22Rv1 (cell line): ENCODE results near the gene PRR19.

Experiments used
- CTCF ChIP-seq: fragments of 450-650 bp; IDR thresholded peaks from 2 replicates; pipeline ENCODE4 v1.5.1; 2017; ENCODE audit warnings: mild to moderate bottlenecking
- ZFX ChIP-seq: fragments of 450-650 bp; IDR thresholded peaks from 2 replicates; pipeline ENCODE4 v1.6.1; 2017; ENCODE audit warnings: antibody characterized with exemption, borderline replicate concordance

- TF ChIP-seq CTCF (no peak), ZFX (no peak)
These were observed 13.1 kb downstream of the PRR19 start for GRCh38 chr19:42315024-42315423.
